GM21576 (cell line): ENCODE measurements around the gene ARFGAP3.

Experiments used
- ATAC-seq: cut with Tn5 transposase; IDR thresholded peaks from one replicate; pipeline ENCODE4 v1.9.1; 2021; ENCODE audit warnings: mild to moderate bottlenecking, moderate library complexity; ENCODE audit not compliant: unreplicated experiment

Gene ARFGAP3

GRCh38 chr22:42884616-42885375 is 27.7 kb upstream of the ARFGAP3 start:
- ATAC-seq: no peak

GRCh38 chr22:42883970-42884369 is 26.9 kb upstream of the ARFGAP3 start:
- no peak for ATAC-seq

- ATAC-seq: no peak
Observed at GRCh38 chr22:42883121-42883520, 26.0 kb upstream of the ARFGAP3 start.

GRCh38 chr22:42881982-42882656 is 25.0 kb upstream of the ARFGAP3 start:
- ATAC-seq: no peak

GRCh38 chr22:42881298-42881697 is 24.2 kb upstream of the ARFGAP3 start:
- no peak for ATAC-seq

GRCh38 chr22:42880815-42881214 is 23.7 kb upstream of the ARFGAP3 start:
- no peak for ATAC-seq

GRCh38 chr22:42879371-42880021 is 22.4 kb upstream of the ARFGAP3 start:
- no peak for ATAC-seq

- no peak for ATAC-seq
Observed at GRCh38 chr22:42878561-42879305, 21.7 kb upstream of the ARFGAP3 start.

- no peak for ATAC-seq
Observed at GRCh38 chr22:42877597-42878340, 20.7 kb upstream of the ARFGAP3 start.

GRCh38 chr22:42877158-42877557 is 20.1 kb upstream of the ARFGAP3 start:
- ATAC-seq: no peak

- no peak for ATAC-seq
Observed at GRCh38 chr22:42876041-42876440, 19.0 kb upstream of the ARFGAP3 start.

- ATAC-seq: no peak
Observed at GRCh38 chr22:42874010-42874409, 16.9 kb upstream of the ARFGAP3 start.

- no peak for ATAC-seq
Observed at GRCh38 chr22:42873356-42873755, 16.3 kb upstream of the ARFGAP3 start.

- ATAC-seq: no peak
Observed at GRCh38 chr22:42872821-42873220, 15.7 kb upstream of the ARFGAP3 start.

GRCh38 chr22:42871146-42872050 is 14.3 kb upstream of the ARFGAP3 start:
- ATAC-seq: no peak

- no peak for ATAC-seq
Observed at GRCh38 chr22:42869888-42870480, 12.9 kb upstream of the ARFGAP3 start.

- ATAC-seq: no peak
Observed at GRCh38 chr22:42869463-42869862, 12.4 kb upstream of the ARFGAP3 start.

GRCh38 chr22:42868751-42869251 is 11.7 kb upstream of the ARFGAP3 start:
- ATAC-seq: no peak

GRCh38 chr22:42866100-42866499 is 9.0 kb upstream of the ARFGAP3 start:
- no peak for ATAC-seq
